ENCODE measurements around the gene PLVAP. TPM values are rescaled to one million over a fixed set of nuclear protein-coding genes. Genes with fewer than 3 reads are reported as not detected.

The PLVAP gene
- total and polyA plus RNA-seq, 8 donors, result 5.8 to 95.1 (median 30.3) TPM

GRCh38 chr19:17346109-17346671 is 31.0 kb downstream of the PLVAP start:
- peaks cover 0 to 29% (median 15%) of the 10 kb centered on the region in 4 donors for H3K4me1 ChIP-seq
- 10 to 16% (median 14%) methylated on average over 24 of the region's 24 CpGs for WGBS, 5 donors
- peak; percentile 82 to 87 for DNase-seq
- H3K27ac ChIP-seq, result peak overlapping the region in 4 of 5 donors; percentile 54 to 77 (median 62)
- intact Hi-C loops (cut with DNase I; ENCODE audit: low total_unique reads), result loop anchor here (5.0 kb wide), 1 partner anchor 41 kb away; no protein-coding TSS in a partner anchor
- H3K27me3 ChIP-seq, result peaks cover 0 to 34% (median 0%) of the 10 kb centered on the region in 3 donors
- no peak overlapping the region for H3K4me3 ChIP-seq
- peaks cover 0 to 15% (median 12%) of the 10 kb centered on the region in 4 donors for H3K36me3 ChIP-seq
- no peaks in the 10 kb centered on the region for H3K9me3 ChIP-seq
- TF ChIP-seq EP300 (IDR thresholded peaks at IDR 0.05), result no peak
- peak in 5 of 7 experiments; percentile 81 to 97 (median 95) for TF ChIP-seq CTCF (IDR thresholded peaks at IDR 0.05)
- peak in 1 of 3 donors; percentile 27 for TF ChIP-seq POLR2AphosphoS5 (IDR thresholded peaks at IDR 0.05)

GRCh38 chr19:17341845-17342244 is 35.3 kb downstream of the PLVAP start:
- peaks cover 10 to 42% (median 31%) of the 10 kb centered on the region in 4 donors for H3K4me1 ChIP-seq
- WGBS, 5 donors, result 80 to 86% (median 82%) methylated on average over 7 of the region's 7 CpGs
- TF ChIP-seq POLR2A (IDR thresholded peaks at IDR 0.05), result no peak
- TF ChIP-seq POLR2AphosphoS5 (IDR thresholded peaks at IDR 0.05), result no peak
- no peak for TF ChIP-seq CTCF (IDR thresholded peaks at IDR 0.05)
- no peak for TF ChIP-seq EP300 (IDR thresholded peaks at IDR 0.05)
- H3K36me3 ChIP-seq, result peaks cover 0 to 32% (median 21%) of the 10 kb centered on the region in 4 donors
- intact Hi-C loops (cut with DNase I; ENCODE audit: low total_unique reads), result no loop called here
- no peak overlapping the region for H3K27ac ChIP-seq
- no peaks in the 10 kb centered on the region for H3K9me3 ChIP-seq
- no peak for DNase-seq
- no peaks in the 10 kb centered on the region for H3K27me3 ChIP-seq
- H3K4me3 ChIP-seq, result no peak overlapping the region

- TF ChIP-seq POLR2AphosphoS5 (IDR thresholded peaks at IDR 0.05), result no peak
- no peak for TF ChIP-seq POLR2A (IDR thresholded peaks at IDR 0.05)
- no peak for TF ChIP-seq EP300 (IDR thresholded peaks at IDR 0.05)
- DNase-seq, result no peak
- H3K27ac ChIP-seq, result no peak overlapping the region
- no peaks in the 10 kb centered on the region for H3K27me3 ChIP-seq
- intact Hi-C loops (cut with DNase I; ENCODE audit: low total_unique reads), result no loop called here
- 92 to 96% (median 93%) methylated on average over 14 to 15 of the region's 15 CpGs for WGBS, 5 donors
- no peaks in the 10 kb centered on the region for H3K9me3 ChIP-seq
- H3K4me3 ChIP-seq, result no peak overlapping the region
- peaks cover 0 to 32% (median 21%) of the 10 kb centered on the region in 4 donors for H3K36me3 ChIP-seq
- H3K4me1 ChIP-seq, result peaks cover 10 to 39% (median 31%) of the 10 kb centered on the region in 4 donors
Measured at GRCh38 chr19:17341386-17341785, 35.8 kb downstream of the PLVAP start.

GRCh38 chr19:17340871-17341357 is 36.2 kb downstream of the PLVAP start:
- Histone ChIP-seq H3K4me1 (peaks cover 10 to 39% (median 28%) of the 10 kb centered on the region in 4 donors), H3K27ac (no peak overlapping the region), H3K27me3 (no peaks in the 10 kb centered on the region), H3K4me3 (no peak overlapping the region), H3K9me3 (no peaks in the 10 kb centered on the region), H3K36me3 (peaks cover 0 to 32% (median 21%) of the 10 kb centered on the region in 4 donors)
- TF ChIP-seq EP300 (IDR thresholded peaks at IDR 0.05) (no peak), POLR2AphosphoS5 (IDR thresholded peaks at IDR 0.05) (no peak), POLR2A (IDR thresholded peaks at IDR 0.05) (no peak), CTCF (IDR thresholded peaks at IDR 0.05) (no peak)
- no peak for DNase-seq
- intact Hi-C loops (cut with DNase I; ENCODE audit: low total_unique reads), result no loop called here
- 70 to 83% (median 72%) methylated on average over 15 to 17 of the region's 17 CpGs for WGBS, 5 donors

All from stomach (tissue), 9 donors.